Hepatocyte (in vitro differentiated cells): Measurements from ENCODE around the gene SPTLC1. TPM values are rescaled to one million over a fixed set of nuclear protein-coding genes. Genes with fewer than 3 reads are reported as not detected.

Experiments
- DNase-seq: peaks from one replicate; pipeline ENCODE4 v3.0.0-alpha.2; 2016; ENCODE audit warnings: low spot score
- H2AFZ ChIP-seq: fragments of 200-600 bp; sonication (generic); 2 replicates; pipeline ENCODE4 v1.6.0; 2016; ENCODE audit warnings: antibody characterized with exemption, mild to moderate bottlenecking
- H3K27ac ChIP-seq: fragments of 200-600 bp; sonication (generic); 2 replicates; pipeline ENCODE4 v1.5.1; 2016; ENCODE audit warnings: mild to moderate bottlenecking
- H3K27me3 ChIP-seq: fragments of 200-600 bp; sonication (generic); 2 replicates; pipeline ENCODE4 v1.6.1; 2016
- H3K36me3 ChIP-seq: fragments of 200-600 bp; sonication (generic); replicated peaks from 2 replicates; pipeline ENCODE4 v1.5.1; 2016; ENCODE audit warnings: low read depth; ENCODE audit not compliant: insufficient read depth
- H3K4me1 ChIP-seq: fragments of 200-600 bp; sonication (generic); 2 replicates; pipeline ENCODE4 v1.5.1; 2016; ENCODE audit warnings: mild to moderate bottlenecking, moderate library complexity; ENCODE audit not compliant: insufficient read depth
- H3K4me2 ChIP-seq: fragments of 200-600 bp; sonication (generic); 2 replicates; pipeline ENCODE4 v1.6.0; 2016
- H3K4me3 ChIP-seq: fragments of 200-600 bp; sonication (generic); 2 replicates; pipeline ENCODE4 v1.5.1; 2016; ENCODE audit warnings: mild to moderate bottlenecking
- H3K79me2 ChIP-seq: fragments of 200-600 bp; sonication (generic); 2 replicates; pipeline ENCODE4 v1.6.0; 2017; ENCODE audit warnings: mild to moderate bottlenecking
- H3K9me2 ChIP-seq: fragments of 200-600 bp; sonication (generic); replicated peaks from 2 replicates; pipeline ENCODE4 v1.6.0; 2017; ENCODE audit warnings: mild to moderate bottlenecking; ENCODE audit not compliant: insufficient read depth
- H3K9me3 ChIP-seq: fragments of 200-600 bp; sonication (generic); 2 replicates; pipeline ENCODE4 v1.5.1; 2016; ENCODE audit warnings: low read depth, mild to moderate bottlenecking
- H4K20me1 ChIP-seq: fragments of 200-600 bp; sonication (generic); 2 replicates; pipeline ENCODE4 v1.6.0; 2016; ENCODE audit warnings: mild to moderate bottlenecking; ENCODE audit not compliant: insufficient read depth, poor library complexity, severe bottlenecking
- EZH2 ChIP-seq: fragments of 200-600 bp; sonication (generic); IDR thresholded peaks from 2 replicates; pipeline ENCODE4 v1.6.1; 2016; ENCODE audit warnings: antibody characterized with exemption, mild to moderate bottlenecking, borderline replicate concordance
- EZH2phosphoT487 ChIP-seq: fragments of 200-600 bp; sonication (generic); IDR thresholded peaks from one replicate; pipeline ENCODE4 v1.6.1; 2018; ENCODE audit warnings: antibody characterized with exemption, mild to moderate bottlenecking, low read depth, moderate library complexity; ENCODE audit not compliant: unreplicated experiment, severe bottlenecking
- WGBS: methylation state at CpG from one replicate; pipeline ENCODE4 v1.1.6; 2016; ENCODE audit warnings: low lambda C conversion rate; ENCODE audit errors: missing lambda C conversion rate; 5-methylcytosine and 5-hydroxymethylcytosine counted together
- polyA plus RNA-seq: library from polyadenylated mRNA; unstranded; fragments of >200 nt; fragmentation: Nextera tagmentation; extraction: Ambion mirVana; gene quantifications from 2 replicates; pipeline ENCODE4 v1.2.1, GENCODE V29; 2016
- total RNA-seq: library from RNA; depleted of rRNA; stranded (reverse); fragments of >200 nt; gene quantifications from 2 replicates; pipeline ENCODE4 v1.2.3, GENCODE V29; 2014
- TF ChIP-seq, protein P1 (sequence below): fragments of 200-600 bp; sonication (generic); IDR thresholded peaks from 2 replicates; pipeline ENCODE4 v1.5.1; 2016; ENCODE audit warnings: antibody characterized with exemption, mild to moderate bottlenecking; ENCODE audit not compliant: poor library complexity

SPTLC1 gene
- total and polyA plus RNA-seq, 2 experiments from 2014 or later, result 67.6 to 101 TPM

DNA sequence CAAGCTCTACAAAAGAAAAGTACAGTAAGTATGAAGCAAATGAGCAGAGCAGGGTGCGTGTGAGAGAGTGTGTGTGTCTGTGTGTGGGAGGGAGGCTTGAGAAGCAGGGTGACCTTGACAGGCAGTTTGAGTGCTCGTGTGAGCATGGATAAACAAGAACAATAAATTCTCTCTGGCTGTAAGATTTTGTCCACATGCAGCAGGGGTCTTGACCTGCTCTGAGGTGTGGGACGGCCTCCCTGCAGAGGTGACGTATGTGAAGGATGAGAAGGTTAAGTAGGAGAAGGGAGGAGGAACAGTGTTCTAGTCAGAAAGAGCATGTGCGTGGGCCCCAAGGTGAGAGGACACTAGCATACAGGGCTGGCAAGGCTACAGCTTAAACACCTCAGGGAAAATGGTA lies 49.0 kb downstream of the SPTLC1 start:
- H3K27ac ChIP-seq, result no peak overlapping the region
- H3K4me3 ChIP-seq, result no peak overlapping the region
- no peaks in the 10 kb centered on the region for H4K20me1 ChIP-seq
- DNase-seq, result no peak
- no peak overlapping the region for H2AFZ ChIP-seq
- H3K27me3 ChIP-seq, result no peaks in the 10 kb centered on the region
- H3K4me2 ChIP-seq, result no peak overlapping the region
- H3K36me3 ChIP-seq, result no peaks in the 10 kb centered on the region
- H3K9me3 ChIP-seq, result peaks cover 16% of the 10 kb centered on the region
- no peaks in the 10 kb centered on the region for H3K9me2 ChIP-seq
- WGBS, result 90% methylated on average over 5 of the region's 5 CpGs
- peaks cover 20% of the 10 kb centered on the region for H3K79me2 ChIP-seq
- no peak for TF ChIP-seq EZH2phosphoT487
- TF ChIP-seq EZH2, result no peak
- TF ChIP-seq, protein P1, sequence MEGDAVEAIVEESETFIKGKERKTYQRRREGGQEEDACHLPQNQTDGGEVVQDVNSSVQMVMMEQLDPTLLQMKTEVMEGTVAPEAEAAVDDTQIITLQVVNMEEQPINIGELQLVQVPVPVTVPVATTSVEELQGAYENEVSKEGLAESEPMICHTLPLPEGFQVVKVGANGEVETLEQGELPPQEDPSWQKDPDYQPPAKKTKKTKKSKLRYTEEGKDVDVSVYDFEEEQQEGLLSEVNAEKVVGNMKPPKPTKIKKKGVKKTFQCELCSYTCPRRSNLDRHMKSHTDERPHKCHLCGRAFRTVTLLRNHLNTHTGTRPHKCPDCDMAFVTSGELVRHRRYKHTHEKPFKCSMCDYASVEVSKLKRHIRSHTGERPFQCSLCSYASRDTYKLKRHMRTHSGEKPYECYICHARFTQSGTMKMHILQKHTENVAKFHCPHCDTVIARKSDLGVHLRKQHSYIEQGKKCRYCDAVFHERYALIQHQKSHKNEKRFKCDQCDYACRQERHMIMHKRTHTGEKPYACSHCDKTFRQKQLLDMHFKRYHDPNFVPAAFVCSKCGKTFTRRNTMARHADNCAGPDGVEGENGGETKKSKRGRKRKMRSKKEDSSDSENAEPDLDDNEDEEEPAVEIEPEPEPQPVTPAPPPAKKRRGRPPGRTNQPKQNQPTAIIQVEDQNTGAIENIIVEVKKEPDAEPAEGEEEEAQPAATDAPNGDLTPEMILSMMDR, result no peak
- H3K4me1 ChIP-seq, result no peaks in the 10 kb centered on the region

DNA sequence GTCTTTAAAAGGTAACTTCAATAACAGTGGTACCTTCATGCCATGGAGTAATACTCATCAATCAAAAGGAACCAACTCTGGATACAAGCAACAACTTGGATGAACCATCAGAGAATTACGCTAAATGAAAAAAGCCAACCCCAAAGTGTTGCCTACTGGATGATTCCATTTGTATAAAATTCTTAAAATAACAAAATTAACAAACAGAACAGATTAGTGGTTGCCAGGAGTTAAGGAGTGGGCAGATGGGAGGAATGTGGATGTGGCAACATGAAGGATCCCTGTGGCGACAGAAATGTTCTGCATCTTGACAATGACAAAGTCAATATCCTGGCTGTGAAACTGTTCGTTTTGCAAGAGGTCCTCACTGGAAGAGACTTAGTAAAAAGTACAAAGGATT lies 50.5 kb downstream of the SPTLC1 start:
- H3K4me2 ChIP-seq, result no peak overlapping the region
- TF ChIP-seq, protein P1, result no peak
- TF ChIP-seq EZH2 (no peak), EZH2phosphoT487 (no peak)

DNA sequence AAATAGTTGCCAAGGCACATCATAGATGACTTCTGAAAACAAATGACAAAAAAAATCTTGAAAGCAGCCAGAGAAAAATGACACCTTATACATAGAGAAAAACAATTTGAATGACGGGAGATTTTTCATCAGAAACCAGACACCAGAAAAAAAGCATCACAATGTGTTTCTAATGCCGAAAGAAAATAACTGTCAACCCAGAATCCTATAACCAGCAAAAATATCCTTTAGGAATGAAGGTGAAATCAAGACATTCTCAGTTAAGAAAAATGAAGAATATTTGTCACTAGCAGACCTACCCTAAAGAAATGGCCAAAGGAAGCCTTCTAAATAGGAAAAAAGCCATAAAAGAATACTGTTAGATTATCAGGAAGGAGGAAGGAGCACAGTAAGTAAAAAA lies 54.0 kb downstream of the SPTLC1 start:
- H3K79me2 ChIP-seq, result peaks cover 25% of the 10 kb centered on the region
- no peak overlapping the region for H3K4me3 ChIP-seq
- TF ChIP-seq EZH2phosphoT487 (no peak), EZH2 (no peak)
- TF ChIP-seq, protein P1, result no peak
- H3K36me3 ChIP-seq, result no peaks in the 10 kb centered on the region
- DNase-seq, result no peak
- H3K27me3 ChIP-seq, result no peaks in the 10 kb centered on the region
- H3K9me3 ChIP-seq, result peaks cover 21% of the 10 kb centered on the region
- H3K4me2 ChIP-seq, result no peak overlapping the region
- H2AFZ ChIP-seq, result no peak overlapping the region
- no peak overlapping the region for H3K27ac ChIP-seq
- no peaks in the 10 kb centered on the region for H3K9me2 ChIP-seq
- WGBS, result 95% methylated on average over 2 of the region's 2 CpGs
- H4K20me1 ChIP-seq, result no peaks in the 10 kb centered on the region
- H3K4me1 ChIP-seq, result no peaks in the 10 kb centered on the region

More for the DNA sequence above, 50.5 kb downstream of the SPTLC1 start:
- Histone ChIP-seq H3K27ac (no peak overlapping the region), H2AFZ (no peak overlapping the region), H3K36me3 (no peaks in the 10 kb centered on the region), H3K79me2 (peaks cover 23% of the 10 kb centered on the region), H3K4me3 (no peak overlapping the region), H3K4me1 (no peaks in the 10 kb centered on the region), H3K9me3 (peaks cover 21% of the 10 kb centered on the region), H4K20me1 (no peaks in the 10 kb centered on the region), H3K27me3 (no peaks in the 10 kb centered on the region), H3K9me2 (no peaks in the 10 kb centered on the region)
- DNase-seq, result no peak
- 95% methylated on average over 3 of the region's 3 CpGs for WGBS

DNA sequence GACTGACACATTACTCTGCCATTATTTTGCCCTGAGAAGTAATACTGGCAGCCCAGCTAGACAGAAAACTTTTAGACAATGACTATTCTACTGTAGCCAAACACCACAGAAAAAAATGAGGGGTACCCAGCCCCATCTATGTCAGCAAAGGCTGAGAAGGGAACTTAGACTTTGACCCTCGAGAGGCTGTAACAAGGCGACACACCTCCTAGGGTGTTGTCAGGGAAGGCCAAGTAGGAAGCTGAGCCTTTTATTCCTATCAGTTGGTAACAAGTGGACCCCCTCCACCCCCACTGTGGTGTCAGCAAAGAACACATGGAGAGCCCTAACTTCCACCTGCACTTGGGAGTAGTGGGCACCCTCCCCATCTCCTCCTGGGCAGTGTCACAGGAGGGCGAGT lies 55.6 kb downstream of the SPTLC1 start:
- WGBS, result 83% methylated on average over 3 of the region's 3 CpGs

More for the DNA sequence above, 55.6 kb downstream of the SPTLC1 start:
- peaks cover 25% of the 10 kb centered on the region for H3K79me2 ChIP-seq
- TF ChIP-seq EZH2phosphoT487 (no peak), EZH2 (no peak)
- TF ChIP-seq, protein P1, result no peak
- peaks cover 21% of the 10 kb centered on the region for H3K9me3 ChIP-seq
- peak; percentile 34 for DNase-seq
- no peaks in the 10 kb centered on the region for H3K4me1 ChIP-seq
- H3K36me3 ChIP-seq, result no peaks in the 10 kb centered on the region
- H3K27ac ChIP-seq, result peak overlapping the region; percentile 45
- no peaks in the 10 kb centered on the region for H4K20me1 ChIP-seq
- H3K4me3 ChIP-seq, result no peak overlapping the region
- peak overlapping the region; percentile 22 for H3K4me2 ChIP-seq
- H3K9me2 ChIP-seq, result no peaks in the 10 kb centered on the region
- H2AFZ ChIP-seq, result no peak overlapping the region
- H3K27me3 ChIP-seq, result no peaks in the 10 kb centered on the region
